Putamen (tissue), 1 donor: Measurements from ENCODE around the gene DMD.

Experiments
- DNase-seq: peaks from one replicate; pipeline ENCODE4 v3.0.0-alpha.2; 2016; ENCODE audit warnings: low spot score

DMD gene

GRCh38 chrX:31178769-31179125 is 2032.6 kb downstream of the DMD start:
- no peak for DNase-seq

- DNase-seq = no peak
These were observed 2033.1 kb downstream of the DMD start for GRCh38 chrX:31178064-31178768.

DNA sequence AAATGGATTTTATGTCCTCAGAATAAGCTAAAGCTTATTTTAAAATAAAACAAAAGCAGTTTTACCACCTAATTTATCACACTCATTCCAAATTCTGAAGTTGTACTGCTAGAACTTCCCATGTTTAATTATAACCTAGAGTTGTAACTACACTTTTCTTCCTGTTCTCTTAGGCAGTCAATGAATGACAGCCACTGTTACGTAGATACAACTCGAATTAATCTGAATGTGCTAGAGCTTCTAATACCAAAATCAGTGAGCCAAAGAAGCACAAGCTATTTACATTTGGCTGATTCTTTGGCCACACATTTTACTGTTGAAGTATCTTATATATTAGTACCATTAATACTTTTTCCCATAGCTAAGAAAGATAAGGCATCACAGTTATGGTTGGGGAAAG is 2040.6 kb downstream of the DMD start:
- no peak for DNase-seq

DNA sequence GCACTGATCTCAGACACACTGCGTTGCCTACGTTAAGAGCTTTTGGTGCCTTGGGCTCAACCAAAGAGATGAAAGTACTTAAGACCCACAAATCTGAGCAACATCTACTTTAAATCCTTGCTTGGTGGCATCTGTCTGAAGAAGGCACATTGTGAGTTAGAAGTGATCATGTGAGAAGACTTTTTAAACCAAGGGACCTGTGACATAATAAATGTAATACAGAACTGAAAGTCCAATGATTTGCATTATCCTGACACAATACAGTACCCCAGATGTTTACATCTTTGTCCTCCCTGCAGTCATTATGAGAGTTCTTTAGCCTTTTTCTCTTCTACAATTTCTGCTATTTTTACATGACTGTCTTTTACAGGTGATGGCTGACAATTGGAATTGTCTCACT is 2042.8 kb downstream of the DMD start:
- no peak for DNase-seq

GRCh38 chrX:31166832-31167231 is 2044.5 kb downstream of the DMD start:
- DNase-seq = no peak

DNA sequence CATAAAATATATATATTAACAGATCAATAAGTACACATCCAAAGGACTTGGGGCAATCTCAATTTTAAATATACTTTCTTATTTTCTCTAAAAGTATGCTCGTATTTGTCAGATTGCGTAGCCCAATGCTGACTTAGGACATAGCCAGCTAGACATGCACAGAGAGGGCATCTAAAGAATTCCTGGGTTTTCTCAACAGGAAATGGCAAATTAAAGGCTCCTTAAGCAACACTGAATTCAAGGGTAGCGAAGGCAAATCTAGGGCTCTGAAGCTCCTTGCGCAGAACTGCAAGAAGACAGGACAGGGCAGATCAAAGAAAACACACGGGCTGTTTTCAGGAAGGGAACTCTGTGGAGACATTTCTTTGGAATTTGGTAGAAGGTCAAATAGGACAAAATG is 2044.9 kb downstream of the DMD start:
- DNase-seq = no peak

DNA sequence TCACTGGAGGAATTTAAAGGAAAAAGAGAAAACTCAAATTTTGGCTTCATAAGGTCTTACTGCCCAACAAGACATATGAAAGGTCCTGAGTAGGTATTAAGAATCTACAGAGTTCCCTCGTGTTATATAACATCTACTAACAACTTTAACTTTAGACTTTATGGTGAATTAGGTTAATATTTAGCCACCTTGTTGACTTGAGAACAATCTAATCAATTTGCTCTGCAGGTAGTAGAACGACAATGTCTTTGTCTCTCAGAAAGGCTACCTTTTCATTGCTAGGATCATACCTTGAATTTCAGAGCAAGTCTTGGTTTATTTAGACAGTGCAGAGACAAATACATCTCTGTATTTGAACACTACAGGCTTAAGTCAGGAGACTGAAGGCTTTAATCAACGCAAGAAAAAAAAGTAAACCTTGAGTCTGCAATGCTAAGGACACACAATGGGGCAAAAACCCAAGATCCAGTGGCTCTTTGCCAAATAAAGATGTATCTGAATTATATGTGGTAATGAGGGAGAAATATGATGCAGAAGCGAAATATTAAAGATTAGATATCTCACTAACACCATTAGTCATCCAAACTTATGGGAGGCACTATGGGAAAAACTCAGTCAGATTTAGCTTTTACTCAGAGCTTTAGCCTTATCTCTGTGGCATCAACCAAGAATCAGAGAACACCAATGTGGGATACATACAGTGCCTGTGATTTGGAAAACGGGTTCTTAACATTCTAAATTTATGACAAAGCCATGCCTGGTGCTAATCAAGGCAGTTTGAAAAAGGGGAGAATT is 2045.9 kb downstream of the DMD start:
- no peak for DNase-seq

- DNase-seq = no peak
These were observed 2056.4 kb downstream of the DMD start for GRCh38 chrX:31154946-31155345.

- DNase-seq = no peak
These were observed 2057.8 kb downstream of the DMD start for GRCh38 chrX:31153475-31154047.

DNA sequence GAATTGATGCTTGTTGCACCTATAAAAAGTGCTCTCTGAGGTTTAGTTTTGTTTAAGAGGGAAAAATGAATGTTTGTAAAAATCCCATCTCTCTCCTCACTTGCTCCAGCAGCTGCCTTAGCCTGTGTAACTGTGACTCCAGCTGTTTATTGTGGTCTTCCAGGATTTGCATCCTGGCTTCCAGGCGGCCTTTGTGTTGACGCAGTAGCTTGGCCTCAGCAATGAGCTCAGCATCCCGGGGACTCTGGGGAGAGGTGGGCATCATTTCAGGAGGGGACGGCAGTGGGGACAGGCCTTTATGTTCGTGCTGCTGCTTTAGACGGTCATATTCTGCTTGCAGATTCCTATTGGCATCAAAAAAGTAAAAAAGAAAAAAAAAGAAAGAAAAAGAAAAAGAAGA is 2064.2 kb downstream of the DMD start:
- DNase-seq = no peak

DNA sequence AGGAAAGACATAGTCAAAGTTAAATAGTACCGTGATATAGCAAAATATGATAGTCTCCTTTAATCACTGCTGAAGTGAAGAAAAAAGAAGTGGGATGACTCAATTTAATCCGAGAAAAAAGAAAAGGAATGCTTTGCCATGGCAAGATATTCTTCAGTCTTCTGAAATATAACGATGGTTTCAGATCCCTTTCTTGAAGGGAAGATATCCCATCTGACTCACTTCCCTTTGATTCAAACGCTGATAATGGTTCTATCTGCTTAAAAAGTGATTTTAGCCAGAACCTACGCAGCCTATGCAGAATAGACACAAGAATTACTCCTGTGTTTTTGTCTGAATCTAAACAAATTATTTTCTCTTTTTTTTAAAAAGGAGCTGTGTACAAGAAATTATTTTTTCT is 2071.4 kb downstream of the DMD start:
- no peak for DNase-seq

DNA sequence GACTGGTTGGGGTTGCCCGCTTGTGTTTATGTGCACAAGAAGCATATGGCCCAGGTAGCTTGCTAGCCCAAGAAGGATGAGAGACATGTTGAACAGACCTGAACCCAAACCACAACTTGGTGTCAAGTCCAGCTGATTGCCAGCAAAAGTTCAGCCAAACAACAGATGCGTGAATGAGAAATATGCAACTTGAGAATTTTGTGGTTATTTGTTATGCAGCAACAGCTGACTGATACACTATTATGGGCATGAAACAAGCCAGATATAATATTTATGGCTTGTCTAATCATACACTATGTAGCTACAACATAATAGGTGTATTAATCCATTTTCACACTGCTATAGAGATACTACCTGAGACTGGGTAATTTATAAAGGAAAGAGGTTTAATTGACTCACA is 2073.2 kb downstream of the DMD start:
- no peak for DNase-seq

DNA sequence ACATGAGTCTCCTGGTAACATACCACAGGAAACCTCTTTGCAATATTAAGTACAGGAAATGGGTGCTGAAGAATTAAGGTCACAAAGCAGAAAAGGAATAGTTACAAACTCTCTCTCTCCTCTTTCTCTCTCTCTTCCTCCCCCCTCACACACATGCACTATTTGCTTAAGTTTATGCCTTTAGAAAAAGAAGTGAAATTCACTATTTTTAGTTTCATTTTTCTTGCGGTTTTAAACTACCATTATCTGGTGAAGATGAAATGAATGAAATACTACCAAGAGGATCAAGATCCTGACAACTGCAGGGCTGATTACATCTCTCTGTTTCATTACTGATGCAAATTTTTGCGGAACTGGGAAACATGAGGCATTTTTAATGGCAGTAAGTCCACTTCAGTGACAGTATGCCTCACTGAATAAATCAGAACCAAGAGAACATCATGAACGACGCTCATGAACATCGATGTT is 2075.2 kb downstream of the DMD start:
- DNase-seq = no peak

DNA sequence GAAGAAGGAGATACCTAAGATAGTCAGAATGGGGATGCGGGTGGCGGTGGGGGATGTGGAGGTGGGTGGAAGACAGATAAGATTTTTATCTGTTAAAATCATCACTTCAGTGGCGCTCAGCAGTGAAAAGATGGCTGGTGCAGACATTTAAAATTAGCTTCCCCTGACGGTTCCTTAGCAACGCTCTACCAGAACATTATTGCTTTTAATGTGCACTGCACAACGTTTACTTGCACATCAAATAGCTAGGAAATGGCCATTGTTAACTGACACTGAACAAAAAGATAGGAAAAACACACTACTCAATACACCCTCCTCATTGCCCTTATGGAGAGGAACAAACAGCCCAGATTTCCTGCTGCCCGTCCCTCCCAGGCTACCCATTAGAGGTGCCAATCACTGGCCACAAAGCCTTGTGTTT is 2078.5 kb downstream of the DMD start:
- peak; percentile 32 for DNase-seq

DNA sequence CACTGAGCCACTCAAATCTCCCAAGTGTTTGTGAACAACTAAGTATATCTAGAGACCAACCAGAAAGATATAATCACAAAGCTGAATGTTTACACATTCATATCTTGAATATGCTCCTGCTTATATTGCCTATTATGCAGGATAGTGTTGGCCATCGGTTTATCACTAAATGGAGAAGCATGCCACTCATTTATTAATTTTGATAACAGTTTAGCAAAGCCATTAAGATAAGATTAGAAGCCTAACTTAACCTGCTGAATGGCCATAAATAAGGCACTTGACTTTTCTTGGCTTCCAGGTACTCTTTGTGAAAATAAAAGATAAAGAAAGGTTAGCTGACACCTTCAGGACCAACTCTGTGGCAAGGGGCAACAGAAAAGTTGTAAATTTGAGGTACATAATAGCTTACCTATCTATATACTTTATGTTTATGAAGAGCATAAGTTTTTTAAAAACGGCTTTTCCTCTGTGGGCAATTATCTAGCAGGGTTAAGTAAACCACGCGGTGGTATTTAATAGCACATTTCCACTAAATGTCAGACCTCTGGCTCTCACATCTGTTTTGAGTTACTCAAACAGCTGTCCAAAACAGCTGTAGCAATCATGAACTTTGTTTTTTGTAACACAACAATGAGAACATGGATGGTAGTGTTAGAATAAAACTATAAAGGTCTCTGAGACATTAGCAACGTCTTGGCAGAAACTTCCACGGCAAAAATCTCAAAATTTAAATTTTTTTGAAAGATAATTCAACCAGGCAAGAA is 2080.7 kb downstream of the DMD start:
- DNase-seq = no peak

DNA sequence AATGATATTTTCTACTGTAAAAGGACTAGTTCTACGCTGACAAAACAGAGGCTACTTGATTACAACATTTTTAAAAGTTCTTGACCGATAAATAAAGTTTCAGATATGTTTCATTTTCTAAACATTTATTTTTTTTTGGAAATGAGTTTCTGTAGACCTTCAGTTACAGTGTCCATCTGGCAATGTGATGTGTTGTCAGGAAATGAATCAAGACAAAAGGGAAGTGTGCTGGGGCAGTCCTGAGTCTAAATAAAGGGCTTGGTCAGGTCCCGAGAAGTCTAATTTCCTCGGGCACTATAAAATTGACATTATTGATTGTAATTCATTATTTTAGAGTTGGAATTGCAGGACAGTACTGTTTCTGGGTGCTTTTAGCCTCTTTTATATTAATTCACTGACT is 2082.5 kb downstream of the DMD start:
- no peak for DNase-seq

GRCh38 chrX:31127716-31128115 is 2083.6 kb downstream of the DMD start:
- no peak for DNase-seq

DNA sequence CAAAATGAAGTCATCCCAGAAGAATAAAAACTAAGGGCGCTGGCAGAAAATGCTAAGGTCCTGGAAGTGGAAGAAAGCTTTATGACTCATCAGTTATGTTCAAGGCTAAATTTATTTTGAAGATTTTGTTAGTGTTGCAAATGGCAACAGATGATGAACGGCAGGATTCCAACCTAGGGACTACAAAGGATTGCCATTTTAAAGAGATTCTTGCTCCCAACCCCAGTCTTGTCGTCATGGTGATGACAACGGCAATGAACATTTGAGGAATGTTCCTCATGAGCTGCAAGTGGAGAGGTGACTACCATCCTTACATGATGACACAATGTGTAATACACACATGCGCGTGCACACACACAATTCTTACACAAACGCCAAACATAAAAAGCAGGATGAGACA is 2085.1 kb downstream of the DMD start:
- DNase-seq = no peak

DNA sequence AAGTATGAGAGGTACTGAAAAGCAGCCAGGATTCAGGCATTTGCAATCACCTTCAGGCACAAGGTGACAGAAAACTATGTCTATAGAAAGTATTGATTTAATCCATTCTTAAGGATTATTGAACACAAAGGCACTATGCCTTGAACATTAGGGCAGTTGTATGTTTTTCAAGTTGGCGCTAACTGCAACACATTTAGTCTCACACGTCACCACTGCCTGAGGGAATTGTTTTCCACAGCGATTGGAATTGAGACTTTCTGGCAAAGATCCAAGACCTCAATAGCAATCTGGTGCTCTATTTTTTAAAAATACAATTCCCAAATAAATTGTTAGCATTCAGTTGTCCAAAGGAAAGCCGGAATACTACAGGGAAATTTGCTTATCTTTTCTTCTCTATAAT is 2086.8 kb downstream of the DMD start:
- DNase-seq = no peak

- no peak for DNase-seq
These were observed 2088.0 kb downstream of the DMD start for GRCh38 chrX:31123335-31123734.

GRCh38 chrX:31117266-31117665 is 2094.1 kb downstream of the DMD start:
- DNase-seq = no peak

GRCh38 chrX:31115398-31115797 is 2096.0 kb downstream of the DMD start:
- DNase-seq = no peak

GRCh38 chrX:31114858-31115257 is 2096.5 kb downstream of the DMD start:
- no peak for DNase-seq
